Stomach (tissue), 9 donors: Measurements from ENCODE around the gene EIF1AD. TPM values are rescaled to one million over a fixed set of nuclear protein-coding genes. Genes with fewer than 3 reads are reported as not detected.

Source experiments
- DNase-seq, 2 donors: peaks; one replicate each; pipeline versions ENCODE4 v3.0.0 to v3.0.0-alpha.2; 2013 to 2019
- H3K27ac ChIP-seq, 5 donors: fragments of 200-600 bp in 4 of 5; sonication (generic) in 4 of 5; one replicate each; pipeline ENCODE4 v1.5.1; 2013 to 2019; ENCODE audit warnings: mild to moderate bottlenecking in 1 of 5, moderate library complexity in 1 of 5
- H3K27me3 ChIP-seq, 3 donors: fragments of 200-600 bp; sonication (generic); one replicate each; pipeline ENCODE4 v1.5.1; 2017 to 2019; ENCODE audit warnings: mixed run types in 1 of 3
- H3K36me3 ChIP-seq, 4 donors: fragments of 200-600 bp; sonication (generic); 1 replicate in 3 of 4; 2 replicates in 1 of 4; pipeline ENCODE4 v1.5.1; 2016 to 2019
- H3K4me1 ChIP-seq, 4 donors: fragments of 200-600 bp; sonication (generic); one replicate each; pipeline ENCODE4 v1.5.1; 2016 to 2019
- H3K4me3 ChIP-seq, 4 donors: fragments of 200-600 bp; sonication (generic) in 3 of 4; one replicate each; pipeline ENCODE4 v1.5.1; 2016 to 2019; ENCODE audit warnings: mild to moderate bottlenecking in 1 of 4
- H3K9me3 ChIP-seq, 4 donors: fragments of 200-600 bp; sonication (generic); one replicate each; pipeline ENCODE4 v1.5.1; 2016 to 2019
- EP300 ChIP-seq: sonication (generic); formaldehyde crosslinking; IDR thresholded peaks from one replicate; pipeline ENCODE4 v1.6.1; 2017; ENCODE audit warnings: antibody characterized with exemption
- POLR2A ChIP-seq, 4 donors: fragments of 450-650 bp; IDR thresholded peaks; one replicate each; pipeline ENCODE4 v1.6.1; 2016; ENCODE audit warnings: antibody characterized with exemption in 4 of 4, control low read depth in 2 of 4, mild to moderate bottlenecking in 1 of 4, moderate library complexity in 1 of 4
- POLR2AphosphoS5 ChIP-seq, 3 donors: sonication (generic); formaldehyde crosslinking; IDR thresholded peaks; one replicate each; pipeline ENCODE4 v1.6.1; 2016; ENCODE audit warnings: antibody characterized with exemption in 3 of 3
- WGBS, 5 donors: extraction: QIAGEN DNeasy Blood & Tissue Kit in 3 of 5; methylation state at CpG; one replicate each; pipeline versions ENCODE4 v1.1.5 to v1.1.7; 2013 to 2018; 5-methylcytosine and 5-hydroxymethylcytosine counted together
- intact Hi-C: fragments of 100-400 bp; cut with DNase I; formaldehyde crosslinking; loops from one replicate; pipeline ENCODE4 v1.15.1; 2023; ENCODE audit warnings: low total_unique reads
- polyA plus RNA-seq, 3 donors: library from polyadenylated mRNA; stranded (reverse); fragments of 200-250 nt; gene quantifications; one replicate each; pipeline ENCODE4 v1.2.3, GENCODE V29; 2013
- total RNA-seq, 5 donors: library from RNA; depleted of rRNA; stranded (reverse); fragments of >200 nt; gene quantifications; one replicate each; pipeline versions ENCODE4 v1.1.0 to v1.2.3, GENCODE V29; 2014 to 2016
- TF ChIP-seq, protein P1 (sequence below), 7 experiments: fragments of 450-650 bp in 4 of 7; fragments of 200-600 bp in 3 of 7; sonication (generic) in 3 of 7; IDR thresholded peaks; one replicate each; pipeline ENCODE4 v1.5.1; 2016 to 2019; ENCODE audit warnings: antibody characterized with exemption in 7 of 7, control low read depth in 2 of 7, mild to moderate bottlenecking in 1 of 7
- donor health status: healthy with polysubstance abuse.
- donor health status: Bipolar disorder and iron deficiency.
- donor health status: healthy.

EIF1AD gene
- total and polyA plus RNA-seq, 8 donors: 3.8 to 26.1 (median 13.1) TPM; not detected in 1

DNA sequence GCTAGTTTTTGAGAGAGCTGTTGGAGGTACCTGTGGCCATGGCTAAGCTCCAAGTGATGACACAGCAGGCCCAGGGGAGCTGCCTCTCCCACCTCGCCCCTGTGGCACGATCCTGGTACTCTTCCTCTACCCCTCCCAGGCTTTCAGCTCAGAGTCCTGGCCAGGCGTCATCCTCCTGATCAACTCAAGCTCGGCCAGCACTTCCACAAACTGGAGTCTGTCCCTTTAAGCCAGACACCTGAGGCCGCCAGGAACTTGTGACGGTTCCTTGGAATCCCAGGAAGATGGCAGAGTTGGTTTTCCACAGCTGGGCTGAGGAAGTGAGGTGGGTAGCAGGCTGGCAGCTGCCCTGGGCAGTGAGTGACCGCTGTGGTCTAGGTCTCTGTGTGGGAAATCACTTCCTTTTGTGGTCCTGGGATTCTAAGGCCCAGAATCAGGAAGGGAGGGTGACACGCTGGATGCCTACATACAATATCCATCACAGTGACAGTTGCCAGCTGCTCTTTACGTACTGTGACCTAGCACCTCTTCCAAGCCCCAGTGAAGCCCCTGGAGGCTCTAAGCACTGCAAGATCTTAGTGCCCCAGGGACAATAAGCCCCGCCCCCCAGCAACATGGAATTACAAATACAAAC lies 6.6 kb upstream of the EIF1AD start:
- peaks cover 0 to 36% (median 24%) of the 10 kb centered on the region in 3 donors for H3K27me3 ChIP-seq
- WGBS, 5 donors: 46 to 60% (median 55%) methylated on average over 10 of the region's 10 CpGs

DNA sequence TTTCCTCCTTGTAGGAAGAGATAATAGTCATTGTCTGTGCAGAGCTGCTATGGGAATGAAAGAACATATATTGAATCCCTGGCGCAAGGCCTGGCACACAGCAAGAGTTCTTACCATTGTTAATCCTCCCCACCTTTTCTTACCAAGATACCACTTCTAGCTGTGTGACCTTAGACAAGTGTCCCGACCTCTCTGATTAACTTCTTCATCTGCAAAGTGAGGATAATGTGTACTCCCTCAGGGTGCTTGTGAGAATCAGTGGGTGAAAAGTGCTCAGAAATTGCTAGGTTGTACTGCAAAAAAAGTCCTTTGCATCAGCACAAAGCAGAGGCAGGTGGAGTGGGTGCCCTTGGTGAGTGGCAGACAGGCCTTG lies 6.1 kb upstream of the EIF1AD start:
- H3K9me3 ChIP-seq: no peaks in the 10 kb centered on the region
- DNase-seq: no peak
- intact Hi-C loops: no loop called here
- H3K27ac ChIP-seq: no peak overlapping the region
- H3K27me3 ChIP-seq: peaks cover 0 to 31% (median 21%) of the 10 kb centered on the region in 3 donors
- TF ChIP-seq EP300 (no peak), POLR2AphosphoS5 (IDR thresholded peaks at IDR 0.05) (no peak), POLR2A (IDR thresholded peaks at IDR 0.05) (no peak)
- TF ChIP-seq, protein P1, sequence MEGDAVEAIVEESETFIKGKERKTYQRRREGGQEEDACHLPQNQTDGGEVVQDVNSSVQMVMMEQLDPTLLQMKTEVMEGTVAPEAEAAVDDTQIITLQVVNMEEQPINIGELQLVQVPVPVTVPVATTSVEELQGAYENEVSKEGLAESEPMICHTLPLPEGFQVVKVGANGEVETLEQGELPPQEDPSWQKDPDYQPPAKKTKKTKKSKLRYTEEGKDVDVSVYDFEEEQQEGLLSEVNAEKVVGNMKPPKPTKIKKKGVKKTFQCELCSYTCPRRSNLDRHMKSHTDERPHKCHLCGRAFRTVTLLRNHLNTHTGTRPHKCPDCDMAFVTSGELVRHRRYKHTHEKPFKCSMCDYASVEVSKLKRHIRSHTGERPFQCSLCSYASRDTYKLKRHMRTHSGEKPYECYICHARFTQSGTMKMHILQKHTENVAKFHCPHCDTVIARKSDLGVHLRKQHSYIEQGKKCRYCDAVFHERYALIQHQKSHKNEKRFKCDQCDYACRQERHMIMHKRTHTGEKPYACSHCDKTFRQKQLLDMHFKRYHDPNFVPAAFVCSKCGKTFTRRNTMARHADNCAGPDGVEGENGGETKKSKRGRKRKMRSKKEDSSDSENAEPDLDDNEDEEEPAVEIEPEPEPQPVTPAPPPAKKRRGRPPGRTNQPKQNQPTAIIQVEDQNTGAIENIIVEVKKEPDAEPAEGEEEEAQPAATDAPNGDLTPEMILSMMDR (IDR thresholded peaks at IDR 0.05): no peak
- H3K4me3 ChIP-seq: no peak overlapping the region
- H3K36me3 ChIP-seq: peaks cover 11 to 26% (median 20%) of the 10 kb centered on the region in 4 donors
- WGBS, 5 donors: 61 to 96% (median 89%) methylated on average over 2 of the region's 2 CpGs
- peaks cover 10 to 29% (median 20%) of the 10 kb centered on the region in 4 donors for H3K4me1 ChIP-seq

More for the DNA sequence above, 6.6 kb upstream of the EIF1AD start:
- intact Hi-C loops: no loop called here
- no peak for TF ChIP-seq POLR2AphosphoS5 (IDR thresholded peaks at IDR 0.05)
- no peak for TF ChIP-seq EP300
- TF ChIP-seq POLR2A (IDR thresholded peaks at IDR 0.05): no peak
- TF ChIP-seq, protein P1 (IDR thresholded peaks at IDR 0.05): no peak
- H3K9me3 ChIP-seq: no peaks in the 10 kb centered on the region
- no peak overlapping the region for H3K4me3 ChIP-seq
- DNase-seq: no peak
- no peak overlapping the region for H3K27ac ChIP-seq
- H3K4me1 ChIP-seq: peaks cover 5 to 24% (median 15%) of the 10 kb centered on the region in 4 donors
- H3K36me3 ChIP-seq: peaks cover 11 to 24% (median 19%) of the 10 kb centered on the region in 4 donors

DNA sequence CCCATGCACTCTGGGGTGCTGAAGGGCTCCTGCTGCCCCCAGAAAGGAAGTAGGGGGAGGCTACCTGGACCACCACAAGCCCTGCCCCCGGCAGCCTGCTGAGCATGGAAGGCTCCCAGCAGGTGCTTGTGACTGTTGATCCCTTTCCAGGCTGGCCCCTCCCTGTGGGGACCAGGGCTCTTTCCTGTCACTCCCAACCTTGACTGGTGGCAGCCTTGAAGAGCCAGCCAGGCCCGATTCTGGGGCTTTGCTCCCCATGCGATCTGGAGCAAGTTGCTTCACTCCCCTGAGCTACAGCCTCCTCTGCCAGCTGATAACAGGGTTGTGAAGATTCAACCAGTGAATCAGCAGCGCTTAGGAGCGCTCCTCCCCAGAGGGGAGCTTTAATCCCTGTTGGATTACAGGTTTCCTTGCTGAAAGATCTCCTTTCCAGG lies 5.3 kb upstream of the EIF1AD start:
- peaks cover 0 to 23% (median 13%) of the 10 kb centered on the region in 3 donors for H3K27me3 ChIP-seq
- no peak for DNase-seq
- TF ChIP-seq POLR2A (IDR thresholded peaks at IDR 0.05) (no peak), EP300 (no peak)
- TF ChIP-seq, protein P1 (IDR thresholded peaks at IDR 0.05): no peak
- H3K27ac ChIP-seq: no peak overlapping the region
- H3K4me1 ChIP-seq: peaks cover 15 to 25% (median 21%) of the 10 kb centered on the region in 4 donors
- peaks cover 11 to 26% (median 20%) of the 10 kb centered on the region in 4 donors for H3K36me3 ChIP-seq
- H3K4me3 ChIP-seq: no peak overlapping the region
- intact Hi-C loops: no loop called here
- WGBS, 5 donors: 35 to 43% (median 40%) methylated on average over 5 of the region's 5 CpGs; no CpG with 5 or more reads in 1 of the 5 donors
- H3K9me3 ChIP-seq: no peaks in the 10 kb centered on the region

DNA sequence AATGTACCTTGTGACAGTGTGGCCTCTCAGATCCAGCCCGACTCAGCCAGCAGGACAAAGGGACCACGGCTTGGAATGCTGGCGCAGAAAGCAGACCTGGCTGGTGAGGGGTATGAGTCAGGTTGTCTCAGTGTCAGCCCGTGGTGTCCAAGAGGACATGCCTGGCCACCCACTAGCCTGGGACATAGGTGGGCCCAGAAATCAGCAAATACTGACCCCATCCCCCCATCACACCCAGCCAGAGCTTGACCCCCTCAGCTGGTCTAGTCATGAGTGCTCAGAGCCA lies 4.9 kb upstream of the EIF1AD start:
- no peak for TF ChIP-seq POLR2A (IDR thresholded peaks at IDR 0.05)
- TF ChIP-seq, protein P1 (IDR thresholded peaks at IDR 0.05): no peak
- intact Hi-C loops: no loop called here
- Histone ChIP-seq H3K36me3 (peaks cover 11 to 26% (median 20%) of the 10 kb centered on the region in 4 donors), H3K27me3 (peaks cover 0 to 19% (median 9%) of the 10 kb centered on the region in 3 donors), H3K9me3 (no peaks in the 10 kb centered on the region), H3K27ac (no peak overlapping the region), H3K4me3 (no peak overlapping the region), H3K4me1 (peaks cover 14 to 22% (median 18%) of the 10 kb centered on the region in 4 donors)
- 52 to 88% (median 64%) methylated on average over 4 of the region's 4 CpGs for WGBS, 5 donors
- DNase-seq: no peak
